Small intestine (tissue), 7 donors: Measurements from ENCODE around the gene PRKCE. TPM values are rescaled to one million over a fixed set of nuclear protein-coding genes. Genes with fewer than 3 reads are reported as not detected.

Experiments used
- DNase-seq, 2 donors: peaks; one replicate each; pipeline versions ENCODE4 v3.0.0 to v3.0.0-alpha.2; 2013
- FAIRE-seq: peaks from 2 replicates; lab custom pipeline; 2012; peaks lifted over from hg19 to GRCh38; lab: Jason Lieb, UNC
- H3K27ac ChIP-seq, 3 donors: one replicate each; pipeline ENCODE4 v1.5.1; 2013; ENCODE audit warnings: low read length in 2 of 3, mild to moderate bottlenecking in 2 of 3, control low read depth in 1 of 3, inconsistent platforms in 1 of 3, low read depth in 1 of 3, moderate library complexity in 1 of 3
- H3K27me3 ChIP-seq, 3 donors: one replicate each; pipeline ENCODE4 v1.6.1; 2013; ENCODE audit warnings: low read length in 3 of 3, inconsistent platforms in 1 of 3; ENCODE audit not compliant: control insufficient read depth in 3 of 3, insufficient read depth in 3 of 3
- H3K36me3 ChIP-seq, 3 donors: one replicate each; pipeline ENCODE4 v1.6.1; 2013; ENCODE audit warnings: low read length in 3 of 3, inconsistent platforms in 1 of 3, low read depth in 1 of 3, mild to moderate bottlenecking in 1 of 3, moderate library complexity in 1 of 3; ENCODE audit not compliant: control insufficient read depth in 3 of 3, insufficient read depth in 2 of 3
- H3K4me1 ChIP-seq, 3 donors: one replicate each; pipeline ENCODE4 v1.6.1; 2013; ENCODE audit warnings: low read length in 2 of 3, inconsistent platforms in 1 of 3, low read depth in 1 of 3, mild to moderate bottlenecking in 1 of 3, moderate library complexity in 1 of 3; ENCODE audit not compliant: control insufficient read depth in 3 of 3, insufficient read depth in 2 of 3
- H3K4me3 ChIP-seq, 3 donors: one replicate each; pipeline ENCODE4 v1.5.1; 2013; ENCODE audit warnings: low read length in 3 of 3, control low read depth in 1 of 3, inconsistent platforms in 1 of 3, low read depth in 1 of 3, mild to moderate bottlenecking in 1 of 3, moderate library complexity in 1 of 3
- H3K9me3 ChIP-seq, 2 donors: one replicate each; pipeline ENCODE4 v1.6.1; 2013; ENCODE audit warnings: low read depth in 1 of 2, low read length in 1 of 2; ENCODE audit not compliant: control insufficient read depth in 2 of 2, insufficient read depth in 1 of 2
- WGBS, 3 donors: extraction: QIAGEN DNeasy Blood & Tissue Kit; methylation state at CpG; one replicate each; pipeline ENCODE4 v1.1.7; 2013; 5-methylcytosine and 5-hydroxymethylcytosine counted together
- polyA plus RNA-seq, 4 donors: library from polyadenylated mRNA; stranded (reverse) in 3 of 4; unstranded in 1 of 4; fragments of 200-250 nt in 3 of 4; fragments of 120-200 nt in 1 of 4; gene quantifications; one replicate each; pipeline versions ENCODE4 v1.2.1 to v1.2.3, GENCODE V29; 2013
- donor health status: healthy with polysubstance abuse.
- donor health status: control.
- donor health status: control.
- donor health status: Bipolar disorder and iron deficiency.
- donor health status: healthy.

Gene PRKCE
- polyA plus RNA-seq, 4 donors: 2.2 to 7.1 (median 5.4) TPM

DNA sequence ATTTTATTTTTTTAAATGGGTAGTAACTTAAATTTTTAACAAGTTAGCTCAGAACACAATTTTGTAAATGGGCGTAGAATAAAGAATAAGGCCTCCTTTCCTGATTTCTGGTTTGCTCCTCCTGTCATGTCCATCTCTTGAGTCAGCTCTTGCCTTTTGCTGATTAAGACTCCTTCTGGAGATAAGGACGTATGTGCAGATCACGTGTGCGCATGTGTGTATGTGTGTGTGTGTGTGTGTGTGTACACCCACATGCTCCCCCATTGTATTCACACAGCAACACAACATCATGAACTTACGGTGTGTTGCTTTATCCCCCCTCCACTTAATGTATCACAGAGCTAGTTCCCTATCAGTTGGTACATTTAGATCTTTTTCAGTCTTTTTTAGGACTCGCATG, 182.9 kb downstream of the PRKCE start:
- Histone ChIP-seq H3K4me3 (no peak overlapping the region), H3K36me3 (no peaks in the 10 kb centered on the region), H3K27me3 (no peaks in the 10 kb centered on the region), H3K4me1 (no peaks in the 10 kb centered on the region), H3K9me3 (peaks cover 0 to 14% of the 10 kb centered on the region in 2 donors), H3K27ac (no peak overlapping the region)
- DNase-seq: no peak
- 93 to 97% (median 96%) methylated on average over 6 of the region's 6 CpGs for WGBS, 3 donors
- FAIRE-seq: no peak

DNA sequence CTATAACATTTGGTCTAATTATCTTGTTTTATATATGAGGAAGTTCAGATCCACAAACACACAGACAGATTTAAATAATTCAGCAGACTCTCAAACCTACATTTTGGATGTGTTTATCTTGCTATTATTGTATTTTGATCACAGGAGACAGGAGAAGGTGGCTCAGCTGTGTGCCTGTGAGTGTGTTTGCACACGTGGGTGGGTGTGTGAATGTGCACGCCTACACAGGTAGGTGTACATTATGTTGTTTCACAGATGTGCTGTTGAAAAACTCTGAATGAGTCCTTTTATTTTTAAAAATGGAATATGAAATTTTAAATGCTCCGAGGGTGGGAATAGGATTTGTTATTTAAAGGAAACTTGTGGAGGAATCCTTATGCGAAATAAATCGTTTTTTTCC, 183.4 kb downstream of the PRKCE start:
- peaks cover 0 to 12% of the 10 kb centered on the region in 2 donors for H3K9me3 ChIP-seq
- FAIRE-seq (no peak), DNase-seq (no peak)
- H3K27ac ChIP-seq: no peak overlapping the region
- H3K36me3 ChIP-seq: no peaks in the 10 kb centered on the region
- no peak overlapping the region for H3K4me3 ChIP-seq
- WGBS, 3 donors: 91 to 94% (median 92%) methylated on average over 5 of the region's 5 CpGs
- peaks cover 0 to 1% (median 0%) of the 10 kb centered on the region in 3 donors for H3K4me1 ChIP-seq
- no peaks in the 10 kb centered on the region for H3K27me3 ChIP-seq

DNA sequence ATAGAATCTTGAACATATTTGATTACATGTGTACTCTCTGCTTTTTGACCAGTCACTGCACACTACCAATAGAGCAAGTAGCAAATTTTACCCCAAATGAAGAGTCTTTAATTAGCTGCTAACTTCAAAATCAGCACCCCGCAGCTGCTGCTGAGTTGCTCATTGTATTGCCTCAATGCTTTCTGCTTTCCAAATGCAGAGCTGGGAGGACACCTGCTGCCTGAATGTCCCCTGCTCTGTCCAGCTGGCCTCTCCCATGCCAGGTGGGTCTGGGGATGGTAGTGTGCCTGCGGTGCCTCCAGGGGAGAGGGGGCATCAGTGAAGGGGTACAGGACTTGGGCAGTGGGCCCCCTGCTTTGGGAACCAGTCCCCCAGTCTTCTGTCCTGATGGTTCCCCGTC, 184.8 kb downstream of the PRKCE start:
- DNase-seq: no peak
- peaks cover 0 to 3% of the 10 kb centered on the region in 2 donors for H3K9me3 ChIP-seq
- 83 to 98% (median 83%) methylated on average over 3 of the region's 3 CpGs for WGBS, 3 donors
- H3K27me3 ChIP-seq: no peaks in the 10 kb centered on the region
- peaks cover 0 to 2% (median 0%) of the 10 kb centered on the region in 3 donors for H3K4me1 ChIP-seq
- H3K27ac ChIP-seq: no peak overlapping the region
- H3K4me3 ChIP-seq: no peak overlapping the region
- FAIRE-seq: no peak
- H3K36me3 ChIP-seq: no peaks in the 10 kb centered on the region

- H3K27me3 ChIP-seq: no peaks in the 10 kb centered on the region
- H3K4me1 ChIP-seq: peaks cover 0 to 2% (median 0%) of the 10 kb centered on the region in 3 donors
- no peak for DNase-seq
- H3K27ac ChIP-seq: no peak overlapping the region
- no peaks in the 10 kb centered on the region for H3K36me3 ChIP-seq
- H3K4me3 ChIP-seq: no peak overlapping the region
- H3K9me3 ChIP-seq: no peaks in the 10 kb centered on the region
- no peak for FAIRE-seq
- 54 to 72% (median 69%) methylated on average over 3 of the region's 3 CpGs for WGBS, 3 donors
These were observed 185.3 kb downstream of the PRKCE start for GRCh38 chr2:45836740-45837139.

GRCh38 chr2:45837812-45838341, 186.4 kb downstream of the PRKCE start:
- 78 to 92% (median 78%) methylated on average over 7 of the region's 7 CpGs for WGBS, 3 donors
- H3K36me3 ChIP-seq: no peaks in the 10 kb centered on the region
- FAIRE-seq: no peak

DNA sequence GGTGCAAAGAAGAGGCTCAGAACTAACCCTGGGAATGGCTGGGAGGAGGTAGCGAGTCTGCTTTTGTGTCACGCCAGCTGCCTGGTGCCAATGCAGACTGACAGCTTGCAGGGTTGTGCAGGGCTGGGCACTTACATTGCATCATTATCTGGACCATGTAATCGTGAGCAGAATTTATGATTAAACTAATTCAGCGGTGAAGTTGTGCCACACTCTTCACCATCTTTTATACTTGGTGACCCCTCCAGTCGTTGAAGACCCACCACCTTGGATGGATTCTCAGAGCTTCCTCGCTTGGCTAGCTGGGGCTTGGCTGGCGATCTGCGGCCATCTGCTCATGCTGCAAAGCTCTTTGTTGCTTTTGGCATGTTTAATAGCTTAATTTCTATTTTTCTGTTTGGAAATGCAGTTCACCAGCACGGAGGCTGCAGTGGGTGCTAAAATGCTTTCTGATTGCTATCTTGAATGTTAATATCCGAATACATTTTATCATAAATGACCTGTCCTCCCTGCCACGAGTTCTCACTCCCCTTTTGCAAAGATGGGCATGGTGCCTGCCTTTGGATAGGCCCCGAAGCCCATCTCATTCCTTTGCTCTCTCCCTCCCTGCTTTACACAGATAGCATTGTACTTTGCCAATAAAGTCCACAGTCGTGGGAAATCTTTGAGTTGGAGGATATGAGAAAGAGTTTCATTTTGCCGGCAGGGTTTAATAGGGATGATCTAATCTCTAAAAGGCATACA, 188.2 kb downstream of the PRKCE start:
- no peaks in the 10 kb centered on the region for H3K36me3 ChIP-seq
- H3K4me3 ChIP-seq: no peak overlapping the region
- 60 to 75% (median 71%) methylated on average over 14 of the region's 14 CpGs for WGBS, 3 donors
- no peak for FAIRE-seq
- H3K27me3 ChIP-seq: no peaks in the 10 kb centered on the region
- H3K9me3 ChIP-seq: no peaks in the 10 kb centered on the region
- no peak overlapping the region for H3K27ac ChIP-seq
- peaks cover 0 to 2% (median 0%) of the 10 kb centered on the region in 3 donors for H3K4me1 ChIP-seq
- no peak for DNase-seq

More at GRCh38 chr2:45837812-45838341, 186.4 kb downstream of the PRKCE start:
- DNase-seq: no peak
- Histone ChIP-seq H3K4me1 (peaks cover 0 to 2% (median 0%) of the 10 kb centered on the region in 3 donors), H3K27ac (no peak overlapping the region), H3K4me3 (no peak overlapping the region), H3K27me3 (no peaks in the 10 kb centered on the region), H3K9me3 (no peaks in the 10 kb centered on the region)

DNA sequence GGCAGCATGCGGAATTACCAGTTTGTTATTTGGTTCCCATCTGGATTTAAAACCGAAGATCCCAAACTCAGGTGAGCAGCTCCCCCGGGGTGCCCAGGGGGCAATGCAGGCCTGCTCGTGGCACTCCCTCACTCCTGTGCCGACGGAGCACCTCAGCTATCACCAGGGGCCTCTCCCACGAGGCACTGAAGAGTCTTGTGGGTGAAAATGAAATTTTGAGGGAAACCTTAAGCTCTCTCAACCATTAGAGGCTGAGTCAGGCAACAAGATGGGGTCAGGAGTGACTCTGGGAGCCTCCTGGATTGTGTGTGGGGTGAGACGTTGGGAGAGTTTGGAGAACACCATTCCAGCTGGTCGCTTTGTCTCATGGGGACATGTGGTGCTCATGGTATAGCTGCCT, 189.0 kb downstream of the PRKCE start:
- Histone ChIP-seq H3K9me3 (no peaks in the 10 kb centered on the region), H3K27me3 (no peaks in the 10 kb centered on the region), H3K4me3 (no peak overlapping the region), H3K27ac (no peak overlapping the region), H3K36me3 (no peaks in the 10 kb centered on the region), H3K4me1 (peaks cover 0 to 4% (median 0%) of the 10 kb centered on the region in 3 donors)
- FAIRE-seq: no peak
- no peak for DNase-seq
- WGBS, 3 donors: 78 to 91% (median 82%) methylated on average over 9 of the region's 9 CpGs

DNA sequence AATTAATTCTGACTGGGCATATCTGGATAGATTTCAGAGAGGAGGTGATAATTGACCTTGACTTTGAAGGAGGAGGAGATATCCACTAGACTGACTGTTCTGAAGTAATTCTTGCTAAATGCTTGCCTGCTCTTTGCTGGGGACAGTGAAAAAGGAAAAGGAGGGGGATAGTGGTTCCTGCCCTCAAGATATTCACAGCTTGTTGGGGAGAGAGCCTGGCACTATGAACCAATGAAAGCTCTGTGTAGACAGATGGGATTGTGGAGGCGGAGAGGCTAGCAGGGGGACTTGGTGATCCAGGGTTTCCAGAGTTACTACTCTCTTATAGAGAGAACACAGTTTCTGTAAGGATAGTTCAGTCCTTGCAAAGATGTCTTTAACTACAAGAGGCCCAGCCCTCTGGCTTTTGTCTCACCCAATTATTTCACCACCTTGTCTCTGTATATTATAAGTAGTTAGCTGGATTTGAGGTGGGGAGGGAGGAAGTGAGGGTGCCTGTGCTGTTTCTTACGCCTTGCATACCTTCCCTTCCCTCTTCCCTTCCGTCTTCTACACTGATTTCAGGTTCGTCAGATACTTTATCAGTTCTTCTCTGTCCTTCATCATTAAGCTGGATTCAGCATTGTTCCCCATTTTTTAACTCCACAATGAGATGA, 190.4 kb downstream of the PRKCE start:
- DNase-seq (no peak), FAIRE-seq (no peak)
- Histone ChIP-seq H3K36me3 (no peaks in the 10 kb centered on the region), H3K27me3 (no peaks in the 10 kb centered on the region), H3K4me3 (no peak overlapping the region), H3K9me3 (no peaks in the 10 kb centered on the region), H3K27ac (no peak overlapping the region), H3K4me1 (peaks cover 0 to 4% (median 0%) of the 10 kb centered on the region in 3 donors)
- 90 to 97% (median 93%) methylated on average over 4 of the region's 4 CpGs for WGBS, 3 donors
